Measurements from ENCODE around the gene PDPK1. TPM values are rescaled to one million over a fixed set of nuclear protein-coding genes. Genes with fewer than 3 reads are reported as not detected.
"Not testable (repeated sequence)": the region's sequence is repeated elsewhere in the genome, so short reads cannot be mapped to it uniquely, and the experiment has no call there.

The PDPK1 gene
- total and polyA plus RNA-seq, 2 experiments from 2014 or later: 19.3 to 25.8 TPM

GRCh38 chr16:2578905-2579304 is 41.1 kb downstream of the PDPK1 start:
- H3K4me1 Mint-ChIP-seq; DNase-seq (ENCODE audit: low spot score); H4K20me1 ChIP-seq (replicated peaks; ENCODE audit: insufficient read depth); H3K27me3 ChIP-seq (ENCODE audit: insufficient read depth); H3F3A ChIP-seq (replicated peaks; ENCODE audit: low read depth); H3K27me3 Mint-ChIP-seq (ENCODE audit: insufficient read depth, low read depth, poor library complexity); H3K36me3 ChIP-seq (ENCODE audit: insufficient read depth); H3K4me2 ChIP-seq; H3K4me3 ChIP-seq; H2AFZ ChIP-seq; H3K36me3 Mint-ChIP-seq (ENCODE audit: low read depth); H3K9me3 Mint-ChIP-seq; H3K4me3 Mint-ChIP-seq; H3K27ac ChIP-seq (ENCODE audit: low read depth); H3K27ac Mint-ChIP-seq; H3K4me1 ChIP-seq (ENCODE audit: insufficient read depth); H3K79me2 ChIP-seq (replicated peaks; ENCODE audit: insufficient read depth); ATAC-seq; H3K9me2 ChIP-seq (ENCODE audit: insufficient read depth): not testable (repeated sequence)

GRCh38 chr16:2580143-2580542 is 42.3 kb downstream of the PDPK1 start:
- peak; percentile 94 for ATAC-seq
- peak; percentile 60 for DNase-seq (ENCODE audit: low spot score)
- H3K27me3 Mint-ChIP-seq (ENCODE audit: insufficient read depth, low read depth, poor library complexity); H2AFZ ChIP-seq; H3K27ac Mint-ChIP-seq; H3K4me2 ChIP-seq; H3K36me3 Mint-ChIP-seq (ENCODE audit: low read depth); H4K20me1 ChIP-seq (replicated peaks; ENCODE audit: insufficient read depth); H3K4me3 ChIP-seq; H3K9me2 ChIP-seq (ENCODE audit: insufficient read depth); H3K79me2 ChIP-seq (replicated peaks; ENCODE audit: insufficient read depth); H3K27me3 ChIP-seq (ENCODE audit: insufficient read depth); H3K27ac ChIP-seq (ENCODE audit: low read depth); H3K36me3 ChIP-seq (ENCODE audit: insufficient read depth); H3K9me3 Mint-ChIP-seq; H3K4me1 Mint-ChIP-seq; H3F3A ChIP-seq (replicated peaks; ENCODE audit: low read depth); H3K4me3 Mint-ChIP-seq; H3K4me1 ChIP-seq (ENCODE audit: insufficient read depth): not testable (repeated sequence)
- peak; percentile 26 to 46; a peak in 2 of 4 replicates for TF ChIP-seq CTCF (conservative IDR thresholded peaks at IDR 0.05; ENCODE audit: low read depth in 2 of 2)

- H3F3A ChIP-seq (replicated peaks; ENCODE audit: low read depth); H3K36me3 ChIP-seq (ENCODE audit: insufficient read depth); H2AFZ ChIP-seq; H3K4me1 Mint-ChIP-seq; H3K79me2 ChIP-seq (replicated peaks; ENCODE audit: insufficient read depth); H3K4me3 ChIP-seq; H3K27me3 Mint-ChIP-seq (ENCODE audit: insufficient read depth, low read depth, poor library complexity); ATAC-seq; H3K36me3 Mint-ChIP-seq (ENCODE audit: low read depth); H3K4me2 ChIP-seq; DNase-seq (ENCODE audit: low spot score); H3K9me2 ChIP-seq (ENCODE audit: insufficient read depth); H3K27ac ChIP-seq (ENCODE audit: low read depth); H3K27me3 ChIP-seq (ENCODE audit: insufficient read depth); H3K4me3 Mint-ChIP-seq; H3K9me3 Mint-ChIP-seq; H3K27ac Mint-ChIP-seq; H3K4me1 ChIP-seq (ENCODE audit: insufficient read depth); H4K20me1 ChIP-seq (replicated peaks; ENCODE audit: insufficient read depth): not testable (repeated sequence)
Observed at GRCh38 chr16:2580818-2581217, 43.0 kb downstream of the PDPK1 start.

- Mint-ChIP-seq H3K27me3 (ENCODE audit: insufficient read depth, low read depth, poor library complexity) (peaks cover 2% of the 10 kb centered on the region), H3K27ac (no peak overlapping the region), H3K4me3 (no peak overlapping the region), H3K4me1 (no peaks in the 10 kb centered on the region; the same call in 2 of the 3 replicates), H3K36me3 (ENCODE audit: low read depth) (peaks cover 13% of the 10 kb centered on the region), H3K9me3 (no peaks in the 10 kb centered on the region)
- DNase-seq (ENCODE audit: low spot score) (no peak), ATAC-seq (no peak)
- Histone ChIP-seq H3K4me2 (no peak overlapping the region), H3K4me3 (no peak overlapping the region), H3K79me2 (replicated peaks; ENCODE audit: insufficient read depth) (no peaks in the 10 kb centered on the region), H3F3A (replicated peaks; ENCODE audit: low read depth) (no peaks in the 10 kb centered on the region), H4K20me1 (replicated peaks; ENCODE audit: insufficient read depth) (0 out of 2 replicates have a peak, but pooled peaks cover 3% of the 10 kb centered on the region), H2AFZ (no peak overlapping the region), H3K36me3 (ENCODE audit: insufficient read depth) (peaks cover 3% of the 10 kb centered on the region; the same call in 1 of the 2 replicates), H3K4me1 (ENCODE audit: insufficient read depth) (no peaks in the 10 kb centered on the region), H3K9me2 (ENCODE audit: insufficient read depth) (no peaks in the 10 kb centered on the region), H3K27ac (ENCODE audit: low read depth) (no peak overlapping the region), H3K27me3 (ENCODE audit: insufficient read depth) (no peaks in the 10 kb centered on the region)
- no peak for TF ChIP-seq EZH2 (IDR thresholded peaks at IDR 0.05; ENCODE audit: low read depth, unreplicated experiment)
- TF ChIP-seq EZH2phosphoT487 (IDR thresholded peaks at IDR 0.05; ENCODE audit: unreplicated experiment): no peak
Observed at GRCh38 chr16:2584729-2585650, 47.2 kb downstream of the PDPK1 start.

All from GM23338 (cell line).